Spleen (tissue), 7 donors: ENCODE measurements around the gene GNL1.

Experiments
- CTCF ChIP-seq, 11 experiments: fragments of 200-600 bp in 7 of 11; fragments of 450-650 bp in 4 of 11; sonication (generic) in 4 of 11; IDR thresholded peaks in 8 of 11; conservative IDR thresholded peaks in 3 of 11; 1 replicate in 7 of 11; 2 replicates in 4 of 11; pipeline versions ENCODE4 v1.4.0 to v1.8.0; 2016 to 2021; ENCODE audit warnings: antibody characterized with exemption in 11 of 11, inconsistent platforms in 4 of 11, mild to moderate bottlenecking in 1 of 11
- POLR2A ChIP-seq, 3 donors: fragments of 450-650 bp; IDR thresholded peaks; one replicate each; pipeline ENCODE4 v1.5.1; 2017; ENCODE audit warnings: antibody characterized with exemption in 3 of 3, mild to moderate bottlenecking in 1 of 3
- POLR2AphosphoS5 ChIP-seq, 3 donors: sonication (generic); formaldehyde crosslinking; IDR thresholded peaks; one replicate each; pipeline ENCODE4 v1.5.1; 2017; ENCODE audit warnings: antibody characterized with exemption in 3 of 3
- donor health status: DM: no; HTN: no; CAD: no; lungs with moderate emphysema.
- donor health status: DM: no; HTN: no; CAD: no.
- donor health status: DM: no; HTN: no; CAD: no.

- no peak for TF ChIP-seq POLR2A (IDR thresholded peaks at IDR 0.05)
- no peak for TF ChIP-seq CTCF (IDR thresholded peaks at IDR 0.05 in 8 of 11, conservative IDR thresholded peaks at IDR 0.05 in 3 of 11)
- TF ChIP-seq POLR2AphosphoS5 (IDR thresholded peaks at IDR 0.05): no peak
Observed at GRCh38 chr6:30589754-30590358, 33.6 kb upstream of the GNL1 start.
